HG03460 (cell line): ENCODE data around the gene PROX2.

Experiments used
- ATAC-seq: cut with Tn5 transposase; IDR thresholded peaks from one replicate; pipeline ENCODE4 v1.9.1; 2021; ENCODE audit not compliant: unreplicated experiment

The PROX2 gene

GRCh38 chr14:74909501-74909900 is 33.6 kb upstream of the PROX2 start:
- no peak for ATAC-seq

GRCh38 chr14:74908861-74909341 is 33.0 kb upstream of the PROX2 start:
- no peak for ATAC-seq

GRCh38 chr14:74907744-74908143 is 31.8 kb upstream of the PROX2 start:
- ATAC-seq = no peak

GRCh38 chr14:74906925-74907521 is 31.1 kb upstream of the PROX2 start:
- no peak for ATAC-seq

- no peak for ATAC-seq
These were observed 29.7 kb upstream of the PROX2 start for GRCh38 chr14:74905595-74906142.

- no peak for ATAC-seq
These were observed 28.9 kb upstream of the PROX2 start for GRCh38 chr14:74904635-74905503.

GRCh38 chr14:74902941-74903705 is 27.2 kb upstream of the PROX2 start:
- no peak for ATAC-seq

GRCh38 chr14:74898694-74899093 is 22.7 kb upstream of the PROX2 start:
- ATAC-seq = no peak

- ATAC-seq = no peak
These were observed 22.1 kb upstream of the PROX2 start for GRCh38 chr14:74898083-74898482.

GRCh38 chr14:74897642-74898041 is 21.7 kb upstream of the PROX2 start:
- ATAC-seq = no peak

- ATAC-seq = no peak
These were observed 20.5 kb upstream of the PROX2 start for GRCh38 chr14:74896400-74896799.

- ATAC-seq = peak; percentile 73
These were observed 17.7 kb upstream of the PROX2 start for GRCh38 chr14:74893614-74894091.

- no peak for ATAC-seq
These were observed 16.8 kb upstream of the PROX2 start for GRCh38 chr14:74892745-74893144.

- ATAC-seq = no peak
These were observed 15.9 kb upstream of the PROX2 start for GRCh38 chr14:74891870-74892269.

GRCh38 chr14:74890262-74890661 is 14.3 kb upstream of the PROX2 start:
- ATAC-seq = no peak

GRCh38 chr14:74888164-74889158 is 12.5 kb upstream of the PROX2 start:
- no peak for ATAC-seq

- ATAC-seq = no peak
These were observed 10.1 kb upstream of the PROX2 start for GRCh38 chr14:74886001-74886400.

- ATAC-seq = peak; percentile 24
These were observed 6.4 kb upstream of the PROX2 start for GRCh38 chr14:74882103-74882920.
